Spleen (tissue), 7 donors: ENCODE data around the gene PLXNA3.

Source experiments
- CTCF ChIP-seq, 11 experiments: fragments of 200-600 bp in 7 of 11; fragments of 450-650 bp in 4 of 11; sonication (generic) in 4 of 11; IDR thresholded peaks in 8 of 11; conservative IDR thresholded peaks in 3 of 11; 1 replicate in 7 of 11; 2 replicates in 4 of 11; pipeline versions ENCODE4 v1.4.0 to v1.8.0; 2016 to 2021; ENCODE audit warnings: antibody characterized with exemption in 11 of 11, inconsistent platforms in 4 of 11, mild to moderate bottlenecking in 1 of 11
- POLR2A ChIP-seq, 3 donors: fragments of 450-650 bp; IDR thresholded peaks; one replicate each; pipeline ENCODE4 v1.5.1; 2017; ENCODE audit warnings: antibody characterized with exemption in 3 of 3, mild to moderate bottlenecking in 1 of 3
- donor health status: DM: no; HTN: no; CAD: no; lungs with moderate emphysema.
- donor health status: DM: no; HTN: no; CAD: no.
- donor health status: DM: no; HTN: no; CAD: no.

- TF ChIP-seq CTCF (IDR thresholded peaks at IDR 0.05 in 8 of 11, conservative IDR thresholded peaks at IDR 0.05 in 3 of 11) (no peak), POLR2A (IDR thresholded peaks at IDR 0.05) (no peak)
These were observed 26.7 kb upstream of the PLXNA3 start for GRCh38 chrX:154431341-154431740.
